D721Med (cell line): ENCODE measurements around the gene RGS6.

Source experiments
- DNase-seq: peaks from one replicate; pipeline ENCODE4 v3.0.0; 2011; ENCODE audit warnings: low spot score; ENCODE audit not compliant: insufficient read length
- FAIRE-seq: peaks from 2 replicates; lab custom pipeline; 2011; peaks lifted over from hg19 to GRCh38; lab: Jason Lieb, UNC
- CTCF ChIP-seq: IDR thresholded peaks from 2 replicates; pipeline ENCODE4 v1.5.1; 2012; ENCODE audit warnings: mild to moderate bottlenecking, control low read depth; ENCODE audit not compliant: insufficient read depth; ENCODE audit errors: missing control alignments

The RGS6 gene

DNA sequence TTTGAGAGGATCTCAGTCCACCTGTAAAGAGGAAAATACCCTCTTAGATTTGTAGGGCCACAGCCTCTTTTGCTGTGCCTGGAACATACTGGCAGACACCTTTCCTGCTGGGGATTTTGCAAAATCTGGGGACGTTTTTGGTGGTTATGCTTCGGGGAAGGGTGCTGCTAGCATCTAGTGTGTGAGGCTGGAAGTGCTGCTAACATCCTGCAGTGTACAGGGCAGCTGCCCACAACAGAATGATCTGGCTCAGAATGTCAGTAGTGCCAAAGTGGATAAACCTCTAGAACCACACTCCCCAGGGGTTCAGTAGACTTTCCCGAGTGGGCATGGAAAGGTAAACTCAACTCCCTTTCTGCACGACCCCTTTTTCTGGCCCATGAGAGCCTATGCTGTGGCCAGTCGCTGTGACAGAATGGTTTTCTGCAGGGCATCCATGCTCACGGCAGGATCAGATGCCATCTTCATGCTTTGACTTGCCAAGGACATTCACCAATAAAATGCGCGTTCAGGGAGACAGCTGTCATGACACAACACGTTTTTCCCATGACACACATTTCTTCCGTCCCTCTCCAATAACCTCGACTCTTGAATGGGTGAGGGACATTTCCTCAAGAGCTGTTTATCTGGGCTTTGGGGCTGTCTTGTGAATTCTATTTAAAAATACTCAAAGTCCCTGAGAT, 240.9 kb downstream of the RGS6 start:
- no peak for DNase-seq
- no peak for TF ChIP-seq CTCF
- FAIRE-seq = no peak

DNA sequence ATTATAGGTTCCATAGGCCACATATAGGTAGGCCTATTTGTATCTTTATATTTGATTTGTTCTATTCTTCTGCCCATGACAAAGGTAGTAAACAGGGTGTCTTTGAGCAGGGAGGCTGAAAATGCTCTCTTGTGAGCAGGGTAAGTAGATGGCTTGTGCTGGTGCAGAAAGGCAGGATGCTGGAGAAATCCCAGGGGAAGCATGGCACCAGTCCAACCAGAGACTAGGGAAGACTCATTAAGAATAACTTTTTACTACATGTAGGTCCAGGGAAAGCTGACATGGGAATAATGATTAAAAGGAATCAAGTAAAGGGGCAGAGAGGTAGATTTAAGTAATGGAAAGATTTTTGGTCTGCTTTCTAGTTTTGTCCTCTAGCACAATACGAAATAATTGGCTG, 245.0 kb downstream of the RGS6 start:
- FAIRE-seq = no peak
- TF ChIP-seq CTCF = no peak
- DNase-seq = no peak

DNA sequence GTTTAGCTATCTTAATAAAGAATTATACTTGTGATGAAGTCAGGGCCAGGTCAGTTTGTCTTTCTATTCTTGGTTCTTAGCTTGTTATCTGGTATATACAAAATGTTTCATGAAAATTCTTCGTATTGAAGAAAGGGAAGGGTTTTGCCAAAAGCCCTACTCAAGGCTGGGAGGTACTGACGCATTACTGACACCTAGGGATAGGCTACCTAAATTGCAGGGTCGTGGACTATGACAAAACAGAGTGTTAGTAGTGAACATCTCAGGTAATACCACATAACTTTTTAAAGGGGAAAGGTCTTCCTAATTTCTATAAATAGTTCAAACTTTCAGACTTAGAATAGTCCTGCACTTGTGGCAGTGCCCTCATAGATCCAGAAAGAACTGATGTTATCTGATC, 246.3 kb downstream of the RGS6 start:
- no peak for FAIRE-seq
- DNase-seq = no peak

GRCh38 chr14:72182708-72183432, 250.6 kb downstream of the RGS6 start:
- no peak for DNase-seq
- TF ChIP-seq CTCF = no peak
- FAIRE-seq = no peak

More for the DNA sequence above, 246.3 kb downstream of the RGS6 start:
- no peak for TF ChIP-seq CTCF

DNA sequence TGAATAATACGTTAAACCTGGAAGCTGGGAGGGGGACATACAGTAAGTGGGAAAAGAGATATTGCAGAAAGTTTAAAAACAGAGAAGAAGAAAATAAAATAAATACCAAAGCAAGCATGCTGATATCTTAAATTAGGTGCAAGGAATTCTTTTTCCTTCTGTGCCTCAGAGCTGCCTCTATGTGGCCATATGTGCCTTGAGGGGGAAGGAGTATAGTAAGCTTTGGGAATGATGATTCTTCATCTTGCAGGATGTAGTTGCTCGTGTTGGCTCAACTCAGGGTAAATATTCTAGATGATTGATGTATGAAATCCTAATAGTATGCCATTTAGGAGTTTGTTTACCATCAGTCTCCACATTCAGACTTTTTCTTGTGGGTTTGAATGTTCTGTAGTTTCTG, 251.4 kb downstream of the RGS6 start:
- TF ChIP-seq CTCF = no peak
- no peak for FAIRE-seq
- DNase-seq = no peak

DNA sequence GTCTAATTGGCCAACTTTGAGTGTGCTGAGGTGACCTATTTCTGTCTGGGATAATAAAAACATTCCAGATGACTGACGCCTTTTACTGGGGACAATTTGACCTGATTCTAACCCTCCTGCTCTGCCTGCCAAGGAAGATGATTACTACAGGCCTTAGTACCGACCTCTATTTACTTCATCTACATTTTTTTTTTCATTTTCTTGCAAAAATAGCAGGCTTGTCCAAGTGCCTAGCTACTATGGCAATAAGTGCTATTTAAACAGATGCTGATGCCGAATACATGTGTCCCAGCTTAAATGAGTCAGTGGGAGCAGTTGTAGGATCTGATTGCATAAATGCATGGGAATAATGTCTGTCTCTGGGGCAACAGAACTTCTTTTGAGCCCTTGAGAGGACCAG, 254.3 kb downstream of the RGS6 start:
- DNase-seq = no peak
- no peak for FAIRE-seq
- no peak for TF ChIP-seq CTCF

DNA sequence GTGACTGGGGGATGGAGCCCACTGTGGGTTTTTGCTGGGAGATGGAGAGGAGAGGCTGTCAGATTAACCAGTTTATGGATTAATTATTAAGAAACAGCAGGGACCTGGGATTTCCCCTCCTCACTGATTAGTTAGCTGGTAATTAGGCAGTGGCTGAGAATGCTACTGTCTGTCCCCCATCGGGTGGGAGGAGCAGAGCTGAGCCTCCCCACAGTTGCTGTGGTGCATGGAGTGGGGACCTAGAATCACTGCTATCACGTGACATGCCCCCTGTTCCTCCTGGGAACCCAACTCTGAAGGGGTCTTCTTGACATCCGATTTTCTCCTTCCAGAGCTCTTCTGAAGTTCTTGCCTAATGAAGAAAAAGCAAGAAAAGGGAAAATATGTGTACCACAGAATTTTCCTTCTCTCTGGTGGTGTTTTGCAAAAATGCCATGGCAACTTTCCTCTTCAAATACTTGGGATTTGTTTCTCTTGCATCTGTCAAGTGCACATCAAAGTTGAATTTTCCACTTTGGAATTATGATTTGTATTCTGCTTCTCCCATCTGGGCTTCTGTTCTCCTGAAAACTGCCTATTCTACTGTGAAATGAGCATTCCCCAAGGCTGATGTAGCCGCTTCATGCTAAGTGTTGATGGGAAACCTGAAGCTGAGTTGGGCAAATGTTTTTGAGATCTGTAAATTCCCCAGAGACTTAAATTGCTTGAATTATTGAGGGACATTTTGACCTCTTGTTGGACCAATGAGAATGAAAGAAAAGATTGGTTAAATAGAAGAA, 264.2 kb downstream of the RGS6 start:
- FAIRE-seq = no peak
- no peak for TF ChIP-seq CTCF
- DNase-seq = peak; percentile 27
